GM18951 (cell line): ENCODE results near the gene KLK3.
"Not testable (repeated sequence)": the region's sequence is repeated elsewhere in the genome, so short reads cannot be mapped to it uniquely, and the experiment has no call there.

ENCODE experiments used
- POLR2A ChIP-seq: IDR thresholded peaks from 4 replicates; pipeline ENCODE4 v1.6.1; 2011; ENCODE audit warnings: mild to moderate bottlenecking; ENCODE audit not compliant: insufficient read length, insufficient read depth; ENCODE audit errors: extremely low read depth
- in situ Hi-C: fragments of 300-500 bp; cut with MboI; formaldehyde crosslinking; loops from one replicate; pipeline ENCODE4 v1.12.0; 2022; ENCODE audit warnings: low sequenced_read_pairs, mixed read lengths, inconsistent platforms; ENCODE audit not compliant: unreplicated experiment

The KLK3 gene

GRCh38 chr19:50893047-50893736 is 38.5 kb downstream of the KLK3 start:
- in situ Hi-C loops: no loop called here
- no peak for TF ChIP-seq POLR2A

- TF ChIP-seq POLR2A: no peak
- in situ Hi-C loops: no loop called here
These were observed 40.0 kb downstream of the KLK3 start for GRCh38 chr19:50894478-50895356.

GRCh38 chr19:50896089-50896590 is 41.4 kb downstream of the KLK3 start:
- in situ Hi-C loops: not testable (repeated sequence)

GRCh38 chr19:50896591-50897190 is 42.0 kb downstream of the KLK3 start:
- in situ Hi-C loops: no loop called here
- TF ChIP-seq POLR2A: no peak

GRCh38 chr19:50897191-50897607 is 42.5 kb downstream of the KLK3 start:
- in situ Hi-C loops: no loop called here
- TF ChIP-seq POLR2A: no peak

- TF ChIP-seq POLR2A: no peak
- in situ Hi-C loops: no loop called here
These were observed 42.9 kb downstream of the KLK3 start for GRCh38 chr19:50897612-50898011.

GRCh38 chr19:50898018-50898417 is 43.3 kb downstream of the KLK3 start:
- no peak for TF ChIP-seq POLR2A
- in situ Hi-C loops: no loop called here

- in situ Hi-C loops: no loop called here
- TF ChIP-seq POLR2A: no peak
These were observed 44.9 kb downstream of the KLK3 start for GRCh38 chr19:50899569-50899968.

- in situ Hi-C loops: no loop called here
- no peak for TF ChIP-seq POLR2A
These were observed 47.9 kb downstream of the KLK3 start for GRCh38 chr19:50902640-50903039.

- in situ Hi-C loops: no loop called here
- no peak for TF ChIP-seq POLR2A
These were observed 51.5 kb downstream of the KLK3 start for GRCh38 chr19:50906217-50906616.

- no peak for TF ChIP-seq POLR2A
- in situ Hi-C loops: no loop called here
These were observed 53.6 kb downstream of the KLK3 start for GRCh38 chr19:50908336-50908735.

GRCh38 chr19:50909240-50910070 is 54.7 kb downstream of the KLK3 start:
- TF ChIP-seq POLR2A: no peak
- in situ Hi-C loops: no loop called here
